Stimulated activated CD4-positive, alpha-beta T cell treated with anti-CD3 and anti-CD28 coated beads, Interleukin-2, amount 100 ng/mL, for 24 hours (primary cell): Measurements from ENCODE around the gene F5.

Experiments used
- DNase-seq, 2 donors: peaks; one replicate each; pipeline ENCODE4 v3.0.0-alpha.2; 2020

Gene F5

DNA sequence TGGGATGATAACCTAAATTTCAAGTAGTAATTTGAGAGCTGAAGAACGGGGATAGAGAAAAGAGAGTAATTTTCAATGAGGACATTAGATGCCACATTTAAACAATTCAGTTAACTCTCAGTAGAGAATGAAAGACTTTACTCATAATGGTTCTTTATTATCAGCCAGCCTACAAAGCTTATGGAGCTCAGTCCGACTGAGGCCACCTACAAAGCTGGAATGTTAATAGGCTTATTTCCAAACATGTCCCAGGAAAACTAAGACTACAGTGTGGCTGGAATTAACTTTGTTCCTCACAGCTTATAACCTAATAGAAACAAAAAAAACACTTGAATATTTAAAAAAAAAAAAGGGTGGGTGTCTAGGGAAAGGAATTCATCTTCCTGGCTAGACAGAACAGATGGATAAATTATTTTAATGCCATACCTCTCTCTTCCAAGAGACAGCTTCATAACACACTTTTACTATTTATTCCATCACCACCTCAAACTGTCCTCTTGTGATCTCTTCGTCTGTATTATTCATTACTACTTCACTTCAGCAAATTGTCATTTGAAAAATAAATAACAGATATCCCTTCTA, 110.4 kb downstream of the F5 start:
- no peak for DNase-seq

DNA sequence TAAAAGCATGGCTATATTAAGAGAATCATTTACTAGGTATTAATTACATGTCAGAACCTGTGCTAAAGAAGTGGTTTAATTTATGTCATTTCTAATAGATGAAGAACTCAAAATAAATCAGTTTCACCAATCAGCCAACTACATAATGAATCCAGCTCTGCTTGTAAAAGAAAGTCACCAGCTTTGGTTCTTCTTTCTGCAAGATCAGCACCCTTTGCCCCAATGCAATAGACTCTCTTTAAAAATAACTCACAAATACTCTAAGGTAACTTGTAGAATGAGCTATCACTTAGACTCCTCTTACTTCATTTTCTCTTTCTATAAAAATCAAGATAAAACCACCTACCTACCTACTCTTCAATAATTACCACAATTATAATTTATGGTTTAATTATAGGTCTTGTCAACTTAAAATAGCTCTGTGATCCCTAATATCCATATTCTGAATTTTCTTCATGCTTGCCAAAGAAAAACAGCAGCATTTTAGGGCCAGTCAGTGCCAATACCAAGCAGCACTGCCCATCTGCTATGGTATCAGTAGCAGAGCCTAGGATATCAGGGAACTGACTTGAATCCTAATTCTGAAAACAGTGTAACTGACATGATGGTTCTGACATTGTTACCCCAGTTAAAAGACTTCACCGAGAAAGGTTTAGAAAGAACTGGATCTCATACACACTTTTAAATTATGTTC, 111.8 kb downstream of the F5 start:
- no peak for DNase-seq

DNA sequence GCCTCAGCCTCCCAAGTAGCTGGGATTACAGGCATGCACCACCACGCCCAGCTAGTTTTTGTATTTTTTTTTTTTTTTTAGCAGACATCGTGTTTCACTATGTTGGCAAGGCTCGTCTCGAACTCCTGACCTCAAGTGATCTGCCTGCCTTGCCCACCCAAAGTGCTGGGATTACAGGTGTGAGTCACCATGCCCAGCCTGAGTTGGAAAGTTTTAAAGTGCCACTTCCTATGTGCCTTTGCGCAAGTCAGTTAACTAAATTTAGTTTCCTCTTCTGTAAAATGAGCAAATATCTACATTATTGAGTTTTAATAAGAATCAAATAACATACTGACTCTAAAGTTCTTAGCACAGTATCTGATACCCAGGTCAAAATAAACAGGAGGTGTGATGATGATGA, 112.9 kb downstream of the F5 start:
- no peak for DNase-seq

DNA sequence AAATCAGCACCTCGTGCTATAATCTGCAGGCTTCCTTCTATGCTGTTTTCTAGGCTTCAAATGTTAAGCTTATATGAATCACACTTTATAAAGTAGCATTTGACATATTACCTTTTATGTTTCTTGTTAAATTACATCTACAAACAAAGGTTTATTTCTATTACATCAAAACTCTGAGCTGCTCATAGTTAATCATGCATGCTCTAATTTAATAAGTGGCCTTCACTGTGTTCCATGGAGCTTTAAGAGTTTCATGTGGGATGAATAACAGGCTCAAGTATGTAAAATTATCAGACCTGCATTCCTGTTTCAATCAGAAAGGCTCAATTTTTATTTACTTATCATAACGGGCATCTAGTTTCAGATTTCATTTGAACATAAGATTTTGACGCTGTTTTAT, 113.5 kb downstream of the F5 start:
- DNase-seq, result no peak

DNA sequence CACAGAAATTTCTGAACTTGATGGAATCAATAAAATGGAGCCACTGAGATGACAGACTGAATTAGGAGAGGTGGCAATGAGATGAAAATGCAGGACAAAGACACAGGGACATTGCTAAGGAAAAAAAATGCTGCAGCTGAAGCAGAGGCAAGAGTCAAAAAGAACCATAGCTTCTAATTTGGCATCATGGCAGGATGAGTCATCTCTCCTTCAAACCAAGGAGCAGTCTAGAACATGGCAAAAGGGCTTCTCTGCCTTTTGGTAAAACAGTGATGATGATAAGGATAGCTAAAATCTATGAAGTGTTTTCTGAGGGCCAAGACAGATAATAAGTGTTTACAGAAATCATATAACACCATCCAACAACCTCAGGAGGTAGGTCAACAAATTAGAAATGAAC, 117.3 kb downstream of the F5 start:
- no peak for DNase-seq

DNA sequence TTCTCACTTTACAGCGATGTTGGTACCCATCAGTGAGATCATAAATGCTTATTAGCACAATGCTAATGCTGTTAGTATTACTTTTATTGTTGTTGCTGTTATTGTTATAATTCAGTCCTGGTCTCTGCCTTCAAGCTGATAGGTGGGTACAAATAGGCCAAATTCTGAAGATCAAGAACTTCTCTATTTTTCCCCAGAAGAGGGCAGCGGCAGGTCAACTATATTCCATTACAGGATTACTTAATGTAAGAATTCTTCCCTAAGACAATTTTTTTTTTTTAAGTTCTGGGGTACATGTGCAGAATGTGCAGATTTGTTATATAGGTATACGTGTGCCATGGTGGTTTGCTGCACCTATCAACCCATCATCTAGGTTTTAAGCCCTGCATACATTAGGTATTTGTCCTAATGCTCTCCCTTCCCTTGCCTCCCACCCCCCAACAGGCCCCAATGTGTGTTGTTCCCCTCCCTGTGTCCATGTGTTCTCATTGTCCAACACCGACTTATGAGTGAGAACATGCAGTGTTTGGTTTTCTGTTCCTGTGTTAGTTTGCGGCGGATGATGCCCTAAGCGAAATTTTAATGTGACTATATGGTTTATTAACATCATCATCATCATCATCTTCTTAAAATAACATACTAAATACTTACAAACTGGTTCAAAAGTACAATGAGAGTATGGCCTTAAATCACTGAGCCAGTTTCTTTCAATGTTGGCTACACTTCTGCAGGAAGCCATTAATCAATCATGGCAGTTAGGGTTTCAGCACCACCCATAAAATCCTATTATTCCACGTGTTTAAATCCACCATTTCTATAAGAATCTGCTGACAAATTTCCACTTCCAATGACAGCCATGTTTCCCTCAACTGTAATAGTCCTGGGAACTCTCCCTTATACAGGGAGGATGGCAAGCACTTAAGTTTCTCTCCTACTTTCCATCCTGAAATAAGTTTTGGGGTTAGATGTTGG, 119.7 kb downstream of the F5 start:
- no peak for DNase-seq

DNA sequence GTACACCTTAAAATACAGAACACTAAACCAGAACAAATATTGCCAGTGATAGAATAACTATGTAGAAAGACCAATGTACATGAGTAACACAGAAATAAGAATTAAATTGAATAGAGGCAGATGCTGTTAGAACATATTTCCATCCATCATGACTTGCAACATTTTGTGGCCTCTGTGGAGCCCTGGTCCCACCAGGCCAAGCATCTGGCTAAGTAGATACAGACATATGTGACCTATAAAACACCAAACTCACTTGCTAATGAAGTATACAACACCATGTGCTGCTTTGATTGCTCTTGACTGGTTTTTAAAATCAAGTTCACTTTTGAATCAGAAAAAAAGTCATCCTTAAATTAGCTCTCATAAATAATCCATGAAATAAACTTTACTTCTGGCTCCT, 121.0 kb downstream of the F5 start:
- DNase-seq, result no peak
